Raji (cell line): ENCODE data around the gene KLHL7.
A peak's percentile ranks its signal among the peaks of the same experiment; 100 is the strongest.

ENCODE experiments used
- POLR2A ChIP-seq: IDR thresholded peaks from 2 replicates; pipeline ENCODE4 v1.6.1; 2011; ENCODE audit warnings: low read depth, low read length, control low read depth; ENCODE audit not compliant: insufficient read depth

The KLHL7 gene

GRCh38 chr7:23105644-23106056 lies at the start of gene KLHL7:
KLHL7 (plus strand) TSS chr7:23105785; CDS start chr7:23106027, 242 bp downstream.
- peak; percentile 97 for TF ChIP-seq POLR2A

- TF ChIP-seq POLR2A: no peak
Measured at GRCh38 chr7:23058408-23059096, 47.0 kb upstream of the KLHL7 start.

- no peak for TF ChIP-seq POLR2A
Measured at GRCh38 chr7:23061327-23061726, 44.3 kb upstream of the KLHL7 start.

GRCh38 chr7:23062452-23062851 lies 43.1 kb upstream of the KLHL7 start:
- TF ChIP-seq POLR2A: no peak

GRCh38 chr7:23065974-23066373 lies 39.6 kb upstream of the KLHL7 start:
- TF ChIP-seq POLR2A: no peak

GRCh38 chr7:23067271-23067670 lies 38.3 kb upstream of the KLHL7 start:
- TF ChIP-seq POLR2A: no peak

GRCh38 chr7:23072048-23072447 lies 33.5 kb upstream of the KLHL7 start:
- TF ChIP-seq POLR2A: no peak

GRCh38 chr7:23072922-23073321 lies 32.7 kb upstream of the KLHL7 start:
- TF ChIP-seq POLR2A: no peak

GRCh38 chr7:23074443-23075261 lies 30.9 kb upstream of the KLHL7 start:
- TF ChIP-seq POLR2A: no peak

GRCh38 chr7:23075571-23075970 lies 30.0 kb upstream of the KLHL7 start:
- no peak for TF ChIP-seq POLR2A

GRCh38 chr7:23076772-23077171 lies 28.8 kb upstream of the KLHL7 start:
- no peak for TF ChIP-seq POLR2A

- TF ChIP-seq POLR2A: no peak
Measured at GRCh38 chr7:23093111-23093510, 12.5 kb upstream of the KLHL7 start.

GRCh38 chr7:23093546-23093945 lies 12.0 kb upstream of the KLHL7 start:
- TF ChIP-seq POLR2A: no peak

GRCh38 chr7:23096518-23097290 lies 8.9 kb upstream of the KLHL7 start:
- TF ChIP-seq POLR2A: no peak

GRCh38 chr7:23098029-23098428 lies 7.6 kb upstream of the KLHL7 start:
- no peak for TF ChIP-seq POLR2A
